Fibroblast of skin of right biceps (primary cell): ENCODE data around the gene LDLRAD4.
"Not testable (repeated sequence)": the region's sequence is repeated elsewhere in the genome, so short reads cannot be mapped to it uniquely, and the experiment has no call there.

Experiments used
- DNase-seq: peaks from one replicate; pipeline ENCODE4 v3.0.0-alpha.2; 2013

Gene LDLRAD4

DNA sequence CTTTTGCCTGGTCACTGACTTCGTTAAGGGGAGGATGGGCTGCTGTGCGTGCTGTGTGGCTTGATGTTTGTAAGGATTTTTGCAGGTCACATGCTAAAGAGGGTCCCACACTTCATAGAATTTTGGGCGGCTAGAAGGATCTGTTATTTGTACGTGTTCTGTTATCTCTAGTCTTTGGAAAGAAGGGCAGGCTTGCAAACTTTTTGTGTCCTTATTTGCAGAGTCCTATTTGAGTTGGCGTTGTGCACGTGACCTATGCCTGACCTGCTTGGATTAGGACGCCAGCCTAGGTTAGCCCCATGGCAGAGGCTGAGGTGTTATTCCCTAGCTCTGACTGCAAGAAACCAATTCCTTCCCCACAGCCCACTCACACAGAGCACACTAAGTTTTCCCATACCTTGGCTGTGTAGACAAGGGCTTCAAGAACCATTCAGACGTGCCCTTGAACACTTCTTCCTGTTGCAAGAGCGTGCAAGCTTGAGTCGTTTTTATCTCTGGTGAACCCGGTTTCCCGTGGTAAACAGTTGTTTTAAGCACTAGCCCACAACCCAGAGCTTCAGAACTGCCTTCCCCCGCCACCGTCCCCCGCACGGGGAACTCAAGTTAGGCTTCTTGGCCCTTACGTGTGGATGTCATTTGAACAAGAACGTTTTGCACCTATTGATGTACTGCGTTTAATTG is 94.6 kb downstream of the LDLRAD4 start:
- no peak for DNase-seq

DNA sequence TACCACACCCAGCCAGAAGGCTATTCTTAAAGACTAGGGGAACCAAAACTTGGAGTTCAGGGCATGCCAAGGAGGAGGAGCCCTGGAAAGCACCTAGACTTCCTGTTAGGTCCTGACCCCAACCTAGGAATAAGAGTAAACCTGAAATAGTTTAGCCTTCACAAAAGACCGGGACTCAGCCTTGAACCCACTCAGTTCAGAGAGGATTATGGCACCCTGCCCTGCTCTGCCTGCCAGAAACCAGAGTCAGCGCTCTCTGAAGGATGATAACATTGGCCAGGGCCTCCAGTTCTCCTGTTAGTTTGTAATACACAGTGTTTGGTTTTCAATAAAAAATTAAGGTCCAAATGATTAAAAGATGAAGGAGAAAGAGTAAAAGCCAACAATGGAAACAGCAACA is 96.4 kb downstream of the LDLRAD4 start:
- DNase-seq, result no peak

- no peak for DNase-seq
Measured at GRCh38 chr18:13316063-13316462, 97.5 kb downstream of the LDLRAD4 start.

- no peak for DNase-seq
Measured at GRCh38 chr18:13317801-13318200, 99.2 kb downstream of the LDLRAD4 start.

GRCh38 chr18:13318731-13319501 is 100.4 kb downstream of the LDLRAD4 start:
- peak; percentile 17 for DNase-seq

GRCh38 chr18:13319629-13320028 is 101.1 kb downstream of the LDLRAD4 start:
- DNase-seq, result no peak

- DNase-seq, result no peak
Measured at GRCh38 chr18:13320096-13320495, 101.5 kb downstream of the LDLRAD4 start.

DNA sequence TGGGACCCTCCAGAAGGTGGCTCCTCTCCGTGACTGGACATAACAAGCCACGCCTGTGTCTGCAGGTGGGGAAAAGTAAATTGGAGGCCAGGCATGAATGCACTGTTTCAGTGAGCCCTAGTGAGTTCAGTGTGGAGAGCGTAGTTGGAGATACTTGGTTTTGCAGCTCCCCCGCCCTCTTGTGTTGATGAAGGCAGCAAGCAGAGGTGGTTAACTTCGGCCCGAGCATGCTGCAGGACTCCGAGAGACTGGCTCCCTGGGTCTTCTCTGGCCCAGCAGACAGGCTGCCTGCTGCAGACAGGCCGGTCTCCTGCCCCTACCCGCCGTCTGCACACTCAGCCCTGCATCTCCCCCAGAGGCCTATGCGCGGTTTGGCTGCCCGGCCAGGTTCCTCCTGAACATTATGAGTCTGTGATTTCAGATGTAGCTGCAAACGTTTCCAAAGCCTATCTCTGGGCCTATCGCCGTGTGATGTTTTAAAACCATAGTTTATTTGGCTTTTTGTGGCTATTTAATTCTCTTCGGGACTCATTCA is 102.4 kb downstream of the LDLRAD4 start:
- DNase-seq, result no peak

DNA sequence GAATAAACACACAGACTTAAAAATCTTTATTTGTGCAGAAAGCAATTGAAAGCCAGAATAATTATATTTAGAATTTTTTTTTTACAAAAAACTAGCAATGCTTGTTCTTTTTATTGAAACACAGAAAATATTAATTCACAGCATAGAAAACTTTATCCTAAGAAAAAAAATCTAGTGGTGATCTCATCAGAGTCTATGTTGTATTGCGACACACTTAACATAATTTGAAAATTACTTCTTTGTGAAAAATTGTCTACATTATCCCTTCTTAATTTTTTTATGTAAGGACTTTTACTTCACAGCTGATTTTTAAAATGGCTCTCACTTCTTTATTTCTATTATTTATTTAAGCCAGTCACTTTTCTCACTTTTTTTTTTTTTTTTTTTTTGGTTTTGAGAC is 103.4 kb downstream of the LDLRAD4 start:
- no peak for DNase-seq

- no peak for DNase-seq
Measured at GRCh38 chr18:13323186-13323585, 104.6 kb downstream of the LDLRAD4 start.

GRCh38 chr18:13324880-13325279 is 106.3 kb downstream of the LDLRAD4 start:
- DNase-seq, result no peak

DNA sequence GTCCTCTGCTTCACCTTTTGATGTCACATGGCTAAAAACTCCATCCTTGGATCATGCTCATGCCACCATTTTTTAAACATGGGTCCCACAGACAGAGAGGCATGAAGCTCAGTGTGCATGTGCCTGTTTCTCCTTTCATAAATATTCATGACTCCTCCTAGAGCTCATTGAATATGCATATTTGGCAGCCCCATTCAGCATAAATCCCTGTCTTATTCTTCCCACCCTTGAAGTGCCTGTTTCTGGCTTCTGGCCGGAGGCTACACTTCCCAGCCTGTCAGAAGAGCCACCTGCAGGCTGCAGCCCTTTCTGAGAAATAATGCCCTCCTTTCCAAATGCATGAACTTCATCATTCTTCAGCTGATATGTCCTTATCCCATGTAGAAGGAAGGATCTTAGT is 109.7 kb downstream of the LDLRAD4 start:
- no peak for DNase-seq

- DNase-seq, result no peak
Measured at GRCh38 chr18:13330996-13331395, 112.4 kb downstream of the LDLRAD4 start.

- no peak for DNase-seq
Measured at GRCh38 chr18:13331846-13332245, 113.3 kb downstream of the LDLRAD4 start.

DNA sequence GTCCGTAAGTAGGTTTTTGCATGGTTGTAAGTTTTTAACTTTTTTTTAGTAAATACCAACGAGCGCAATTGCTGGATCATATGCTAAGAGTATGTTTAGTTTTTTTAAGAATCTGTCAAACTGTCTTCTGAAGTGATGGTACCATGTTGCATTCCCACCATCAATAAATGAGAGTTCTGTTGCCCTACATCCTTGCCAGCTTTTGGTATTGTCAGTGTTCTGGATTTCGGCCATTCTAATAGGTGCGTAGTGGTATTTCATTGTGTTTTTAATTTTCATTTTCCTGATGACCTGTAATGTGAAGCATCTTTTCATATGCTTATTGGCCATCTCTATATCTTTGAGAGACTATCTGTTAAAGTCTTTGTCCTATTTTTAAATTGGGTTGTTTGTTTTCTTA is 114.3 kb downstream of the LDLRAD4 start:
- no peak for DNase-seq

GRCh38 chr18:13335903-13336302 is 117.3 kb downstream of the LDLRAD4 start:
- DNase-seq, result no peak

DNA sequence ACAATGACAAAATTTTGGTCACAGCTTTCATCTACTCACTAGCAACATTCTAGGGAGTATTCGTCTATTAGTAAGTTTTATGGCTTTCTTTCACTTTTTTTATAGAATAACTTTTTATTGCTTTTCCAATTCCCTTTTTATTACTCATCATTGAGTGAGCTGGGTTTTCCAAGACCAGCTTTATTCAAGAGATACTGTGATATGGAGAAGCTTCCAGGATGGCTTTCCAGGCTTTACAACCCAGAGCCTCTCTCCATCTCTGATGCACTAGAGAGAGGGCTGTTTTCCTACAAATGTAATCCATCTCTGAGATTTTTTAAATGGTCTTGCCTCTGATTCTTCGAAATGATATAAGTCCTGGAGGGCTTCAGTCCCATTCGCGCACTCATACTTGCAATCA is 118.3 kb downstream of the LDLRAD4 start:
- DNase-seq, result peak; percentile 10

DNA sequence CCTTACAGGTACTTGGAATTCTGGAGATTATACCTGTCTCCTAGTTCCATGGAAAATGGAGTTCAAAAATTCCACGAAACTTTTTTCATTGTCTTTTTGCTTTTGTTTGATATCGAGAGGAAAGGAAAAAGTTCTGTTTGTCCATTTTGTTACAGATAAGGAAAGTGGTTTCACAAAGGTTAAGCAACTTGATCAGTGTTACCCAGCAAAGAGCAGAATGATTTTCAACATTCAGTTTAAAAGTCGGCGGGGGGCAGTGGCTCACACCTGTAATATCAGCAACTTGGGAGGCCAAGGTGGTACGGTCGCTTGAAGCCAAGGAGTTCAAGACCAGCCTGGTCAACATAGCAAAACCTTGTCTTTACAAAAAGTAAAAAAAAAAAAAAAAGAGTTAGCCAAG is 118.8 kb downstream of the LDLRAD4 start:
- no peak for DNase-seq

DNA sequence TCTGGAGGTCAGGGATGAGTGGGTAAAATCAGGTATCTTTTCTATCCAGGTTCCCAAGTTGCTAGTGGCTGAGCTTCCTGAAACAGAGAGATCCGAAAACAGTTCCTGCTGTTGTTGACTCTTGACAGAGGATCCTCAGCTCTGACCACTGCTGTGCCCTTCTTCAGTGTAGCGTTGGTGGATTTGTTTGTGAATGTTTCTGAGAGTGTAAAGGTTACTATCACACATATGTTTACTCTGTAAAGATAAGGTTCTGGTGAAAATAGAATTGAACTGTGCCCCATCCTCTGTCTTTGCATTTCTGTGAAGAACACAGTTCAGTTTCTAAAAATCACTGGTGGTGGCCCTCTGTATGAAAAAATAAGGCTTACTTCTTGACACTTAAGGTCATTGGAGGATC is 119.8 kb downstream of the LDLRAD4 start:
- no peak for DNase-seq

GRCh38 chr18:13339653-13340052 is 121.1 kb downstream of the LDLRAD4 start:
- DNase-seq, result no peak

DNA sequence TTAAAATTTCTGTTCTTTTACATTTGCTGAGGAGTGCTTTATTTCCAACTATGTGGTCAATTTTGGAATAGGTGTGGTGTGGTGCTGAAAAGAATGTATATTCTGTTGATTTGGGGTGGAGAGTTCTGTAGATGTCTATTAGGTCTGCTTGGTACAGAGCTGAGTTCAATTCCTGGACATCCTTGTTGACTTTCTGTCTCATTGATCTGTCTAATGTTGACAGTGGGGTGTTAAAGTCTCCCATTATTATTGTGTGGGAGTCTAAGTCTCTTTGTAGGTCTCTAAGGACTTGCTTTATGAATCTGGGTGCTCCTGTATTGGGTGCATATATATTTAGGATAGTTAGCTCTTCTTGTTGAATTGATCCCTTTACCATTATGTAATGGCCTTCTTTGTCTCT is 127.9 kb downstream of the LDLRAD4 start:
- DNase-seq, result not testable (repeated sequence)

- no peak for DNase-seq
Measured at GRCh38 chr18:13353084-13353823, 134.7 kb downstream of the LDLRAD4 start.

DNA sequence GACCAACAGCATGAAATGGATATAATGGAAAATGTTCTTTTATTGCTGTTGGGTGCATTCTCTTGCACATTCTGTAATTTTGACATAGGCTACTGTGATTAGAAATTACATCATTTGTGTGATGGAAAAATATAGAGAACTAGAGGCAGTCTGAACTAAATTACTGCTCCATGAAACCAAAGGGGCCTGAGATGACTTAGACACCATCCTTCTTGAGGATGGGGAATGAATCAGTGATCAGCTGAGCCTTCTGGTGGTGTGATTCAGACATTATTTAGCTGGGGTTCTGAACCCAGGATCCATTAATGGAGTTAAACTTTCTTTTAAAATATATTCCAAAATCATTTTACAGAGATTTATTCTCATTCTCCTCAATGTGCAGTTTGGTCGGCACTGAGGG is 135.8 kb downstream of the LDLRAD4 start:
- no peak for DNase-seq

GRCh38 chr18:13356032-13356431 is 137.5 kb downstream of the LDLRAD4 start:
- no peak for DNase-seq
